ENCODE data around the gene NRG3. TPM values are rescaled to one million over a fixed set of nuclear protein-coding genes. Genes with fewer than 3 reads are reported as not detected.

The NRG3 gene
- total RNA-seq, 1 experiment from 2014 or later, result not detected

GRCh38 chr10:82736305-82736704 lies 861.3 kb downstream of the NRG3 start:
- no peak overlapping the region for H3K4me2 ChIP-seq (ENCODE audit: low read length)
- BruUV-seq (replicated peaks), result no TSS peak
- ChIA-PET RAD21 (ENCODE audit: low non-redundant PET in 1 of 2, low total read pairs in 2 of 2, uncharacterized antibody in 2 of 2, unreplicated experiment in 2 of 2) (no interaction called here), CTCF (no interaction called here), POLR2A (no interaction called here)
- no peaks in the 10 kb centered on the region for H3K79me2 ChIP-seq (ENCODE audit: insufficient read depth, low read length)
- H3K9ac ChIP-seq (ENCODE audit: low read length), result no peak overlapping the region
- no peak overlapping the region for H3K4me3 ChIP-seq (replicated peaks in 1 of 2; ENCODE audit: low read depth in 1 of 2, low read length in 2 of 2)
- ATAC-seq (no peak), DNase-seq (ENCODE audit: low read depth, low spot score) (no peak)
- TF ChIP-seq REST (IDR thresholded peaks at IDR 0.05; ENCODE audit: low read depth) (no peak), FOSL1 (IDR thresholded peaks at IDR 0.05; ENCODE audit: low read depth) (no peak), EZH2phosphoT487 (IDR thresholded peaks at IDR 0.05; ENCODE audit: borderline replicate concordance) (no peak), ZFX (IDR thresholded peaks at IDR 0.05) (no peak), SIN3A (IDR thresholded peaks at IDR 0.05; ENCODE audit: low read depth) (no peak), ZBTB33 (IDR thresholded peaks at IDR 0.05; ENCODE audit: extremely low read depth, insufficient replicate concordance, low read length) (no peak), CBX3 (IDR thresholded peaks at IDR 0.05; ENCODE audit: low read depth) (no peak), CTCF (IDR thresholded peaks at IDR 0.05 in 2 of 3, conservative IDR thresholded peaks at IDR 0.05 in 1 of 3; ENCODE audit: borderline replicate concordance in 1 of 3, insufficient read depth in 1 of 3, low read depth in 2 of 3, low read length in 2 of 3) (no peak)
- no peaks in the 10 kb centered on the region for H3K9me2 ChIP-seq (ENCODE audit: insufficient read depth)
- no peaks in the 10 kb centered on the region for H3K27me3 ChIP-seq (ENCODE audit: insufficient read depth, low read length)
- peaks cover 0 to 6% of the 10 kb centered on the region in 2 experiments; a peak in 2 of 4 replicates for H3K9me3 ChIP-seq (ENCODE audit: control insufficient read depth in 1 of 2, insufficient read depth in 1 of 2, low read depth in 1 of 2, low read length in 2 of 2)
- no peaks in the 10 kb centered on the region for H4K20me1 ChIP-seq (ENCODE audit: insufficient read depth)
- H3K27ac ChIP-seq (ENCODE audit: low read depth, low read length), result no peak overlapping the region
- H2AFZ ChIP-seq (ENCODE audit: low read depth, low read length, poor library complexity, severe bottlenecking), result no peak overlapping the region
- no peaks in the 10 kb centered on the region for H3K36me3 ChIP-seq (ENCODE audit: control insufficient read depth in 1 of 2, insufficient read depth in 2 of 2, low read length in 2 of 2)
- H3K4me1 ChIP-seq (ENCODE audit: control insufficient read depth in 1 of 2, insufficient read depth in 2 of 2, low read length in 2 of 2), result no peaks in the 10 kb centered on the region
- intact Hi-C loops (cut with micrococcal nuclease), result no loop called here
